Trophoblast cell (in vitro differentiated cells and primary cell): ENCODE measurements around the gene GPR6.

Experiments
- DNase-seq, 2 donors: peaks; one replicate each; pipeline ENCODE4 v3.0.0-alpha.2; 2016
- H2AFZ ChIP-seq: 2 replicates; pipeline ENCODE4 v1.6.1; 2013; ENCODE audit warnings: low read length, moderate library complexity, mild to moderate bottlenecking; ENCODE audit not compliant: insufficient read depth, poor library complexity
- H2AK5ac ChIP-seq: 2 replicates; pipeline ENCODE4 v1.6.1; 2013; ENCODE audit warnings: mild to moderate bottlenecking, low read length
- H2BK120ac ChIP-seq: 2 replicates; pipeline ENCODE4 v1.6.1; 2013; ENCODE audit warnings: low read length, mild to moderate bottlenecking, moderate library complexity; ENCODE audit not compliant: insufficient read depth, poor library complexity
- H2BK12ac ChIP-seq: 2 replicates; pipeline ENCODE4 v1.6.1; 2013; ENCODE audit warnings: mild to moderate bottlenecking, low read length, moderate library complexity
- H2BK5ac ChIP-seq: 2 replicates; pipeline ENCODE4 v1.6.1; 2013; ENCODE audit warnings: low read length, low read depth, moderate library complexity, mild to moderate bottlenecking; ENCODE audit not compliant: poor library complexity
- H3K14ac ChIP-seq: 2 replicates; pipeline ENCODE4 v1.6.1; 2013; ENCODE audit warnings: mild to moderate bottlenecking, low read length
- H3K18ac ChIP-seq: 2 replicates; pipeline ENCODE4 v1.6.1; 2013; ENCODE audit warnings: mild to moderate bottlenecking, low read length
- H3K23ac ChIP-seq: 2 replicates; pipeline ENCODE4 v1.6.1; 2013; ENCODE audit warnings: low read length
- H3K27ac ChIP-seq: 2 replicates; pipeline ENCODE4 v1.5.1; 2013; ENCODE audit warnings: low read depth, mild to moderate bottlenecking, inconsistent platforms, low read length, moderate library complexity
- H3K27me3 ChIP-seq: 2 replicates; pipeline ENCODE4 v1.6.1; 2013; ENCODE audit warnings: inconsistent platforms, mild to moderate bottlenecking, low read length, moderate library complexity; ENCODE audit not compliant: insufficient read depth
- H3K36me3 ChIP-seq, 2 experiments: 1 replicate in 1 of 2; 2 replicates in 1 of 2; pipeline ENCODE4 v1.6.1; 2013; ENCODE audit warnings: low read length in 2 of 2, mild to moderate bottlenecking in 2 of 2, moderate library complexity in 1 of 2; ENCODE audit not compliant: insufficient read depth in 2 of 2, control insufficient read depth in 1 of 2
- H3K4ac ChIP-seq: 2 replicates; pipeline ENCODE4 v1.6.1; 2013; ENCODE audit warnings: low read depth, mild to moderate bottlenecking, low read length, moderate library complexity
- H3K4me1 ChIP-seq, 2 experiments: 1 replicate in 1 of 2; 2 replicates in 1 of 2; pipeline ENCODE4 v1.6.1; 2013; ENCODE audit warnings: low read length in 2 of 2, mild to moderate bottlenecking in 2 of 2, moderate library complexity in 1 of 2; ENCODE audit not compliant: insufficient read depth in 2 of 2, control insufficient read depth in 1 of 2
- H3K4me2 ChIP-seq: 2 replicates; pipeline ENCODE4 v1.6.1; 2013; ENCODE audit warnings: inconsistent platforms, mild to moderate bottlenecking, low read length, moderate library complexity
- H3K4me3 ChIP-seq: 2 replicates; pipeline ENCODE4 v1.5.1; 2013; ENCODE audit warnings: mild to moderate bottlenecking, low read depth, low read length, inconsistent platforms
- H3K79me1 ChIP-seq: one replicate; pipeline ENCODE4 v1.6.1; 2013; ENCODE audit warnings: low read length
- H3K79me2 ChIP-seq: 2 replicates; pipeline ENCODE4 v1.6.1; 2013; ENCODE audit warnings: low read length, mild to moderate bottlenecking; ENCODE audit not compliant: control insufficient read depth, insufficient read depth, poor library complexity
- H3K9ac ChIP-seq: 2 replicates; pipeline ENCODE4 v1.6.1; 2013; ENCODE audit warnings: mild to moderate bottlenecking, low read length
- H3K9me3 ChIP-seq: 2 replicates; pipeline ENCODE4 v1.6.1; 2013; ENCODE audit warnings: low read depth, mild to moderate bottlenecking, control low read depth, inconsistent platforms, low read length; ENCODE audit not compliant: insufficient read depth
- H4K12ac ChIP-seq: 2 replicates; pipeline ENCODE4 v1.6.1; 2013; ENCODE audit warnings: low read depth, mild to moderate bottlenecking, low read length, moderate library complexity
- H4K8ac ChIP-seq: 2 replicates; pipeline ENCODE4 v1.6.1; 2013; ENCODE audit warnings: low read depth, mild to moderate bottlenecking, low read length, moderate library complexity
- H4K91ac ChIP-seq: one replicate; pipeline ENCODE4 v1.6.1; 2013; ENCODE audit warnings: low read depth, mild to moderate bottlenecking, low read length, moderate library complexity
- WGBS: extraction: QIAGEN DNeasy Blood & Tissue Kit; methylation state at CpG from one replicate; pipeline ENCODE4 v1.1.7; 2013; ENCODE audit warnings: missing lambda C conversion rate; ENCODE audit not compliant: insufficient read length, insufficient coverage; ENCODE audit errors: extremely low coverage; 5-methylcytosine and 5-hydroxymethylcytosine counted together

Gene GPR6

GRCh38 chr6:110029144-110029543 lies 51.0 kb downstream of the GPR6 start:
- Histone ChIP-seq H4K8ac (no peak overlapping the region), H3K9ac (no peak overlapping the region), H2AK5ac (no peak overlapping the region), H3K4me2 (no peak overlapping the region), H3K23ac (no peak overlapping the region), H3K4ac (no peak overlapping the region), H3K27ac (no peak overlapping the region), H2BK5ac (no peak overlapping the region), H3K79me2 (no peaks in the 10 kb centered on the region), H3K18ac (no peak overlapping the region), H2BK12ac (no peak overlapping the region), H3K27me3 (no peaks in the 10 kb centered on the region), H3K9me3 (no peaks in the 10 kb centered on the region), H3K14ac (no peak overlapping the region), H4K91ac (no peak overlapping the region), H3K36me3 (no peaks in the 10 kb centered on the region), H3K4me1 (no peaks in the 10 kb centered on the region), H4K12ac (no peak overlapping the region), H2BK120ac (no peak overlapping the region), H3K79me1 (no peaks in the 10 kb centered on the region), H3K4me3 (no peak overlapping the region), H2AFZ (no peak overlapping the region)
- no peak for DNase-seq
- no CpG with 5 or more reads among the region's 1 CpG for WGBS
